ENCODE data around the gene UMPS.
"Not testable (repeated sequence)": the region's sequence is repeated elsewhere in the genome, so short reads cannot be mapped to it uniquely, and the experiment has no call there.

Gene UMPS

GRCh38 chr3:124779116-124779515, 48.9 kb downstream of the UMPS start:
- no peak for DNase-seq

GRCh38 chr3:124779751-124780191, 49.5 kb downstream of the UMPS start:
- no peak for DNase-seq

GRCh38 chr3:124780356-124780755, 50.1 kb downstream of the UMPS start:
- peak in 12 of 56 donors; percentile 12 to 64 (median 36) for DNase-seq

- DNase-seq = peak in 43 of 56 donors; percentile 19 to 76 (median 51)
Measured at GRCh38 chr3:124780761-124781475, 50.7 kb downstream of the UMPS start.

- no peak for DNase-seq
Measured at GRCh38 chr3:124781476-124782376, 51.5 kb downstream of the UMPS start.

GRCh38 chr3:124782377-124782712, 52.1 kb downstream of the UMPS start:
- DNase-seq = not testable (repeated sequence)

GRCh38 chr3:124783696-124784095, 53.4 kb downstream of the UMPS start:
- DNase-seq = peak in 1 of 56 donors; percentile 10

- DNase-seq = peak in 3 of 56 donors; percentile 21 to 26 (median 26)
Measured at GRCh38 chr3:124784686-124785382, 54.6 kb downstream of the UMPS start.

- peak in 1 of 56 donors; percentile 6 for DNase-seq
Measured at GRCh38 chr3:124785973-124786372, 55.7 kb downstream of the UMPS start.

GRCh38 chr3:124786511-124787241, 56.4 kb downstream of the UMPS start:
- DNase-seq = peak in 1 of 56 donors; percentile 15

- peak in 1 of 56 donors; percentile 8 for DNase-seq
Measured at GRCh38 chr3:124787476-124788195, 57.4 kb downstream of the UMPS start.

- no peak for DNase-seq
Measured at GRCh38 chr3:124788254-124788745, 58.0 kb downstream of the UMPS start.

- DNase-seq = not testable (repeated sequence)
Measured at GRCh38 chr3:124789103-124789502, 58.9 kb downstream of the UMPS start.

GRCh38 chr3:124791142-124791541, 60.9 kb downstream of the UMPS start:
- no peak for DNase-seq

- DNase-seq = peak in 5 of 56 donors; percentile 15 to 31 (median 28)
Measured at GRCh38 chr3:124791639-124792151, 61.4 kb downstream of the UMPS start.

GRCh38 chr3:124792341-124793040, 62.2 kb downstream of the UMPS start:
- DNase-seq = no peak

GRCh38 chr3:124793054-124793739, 62.9 kb downstream of the UMPS start:
- DNase-seq = no peak

GRCh38 chr3:124796477-124796876, 66.2 kb downstream of the UMPS start:
- no peak for DNase-seq
